BLaER1 treated with 17β-estradiol and CSF1 and Interleukin-3, amounts not matched to agents 10 nM and 100 nM (cell line): Measurements from ENCODE around the gene CLCF1.

Experiments used
- H3K27ac ChIP-seq, 11 experiments: shearing (Covaris generic); formaldehyde crosslinking; 2 replicates each; pipeline ENCODE4 v1.8.1; 2022
- H3K27me3 ChIP-seq, 11 experiments: shearing (Covaris generic); formaldehyde crosslinking; 2 replicates each; pipeline ENCODE4 v1.8.1; 2022
- H3K36me3 ChIP-seq, 11 experiments: shearing (Covaris generic); formaldehyde crosslinking; 2 replicates each; pipeline ENCODE4 v1.8.1; 2022
- H3K4me1 ChIP-seq, 10 experiments: shearing (Covaris generic); formaldehyde crosslinking; 2 replicates each; pipeline ENCODE4 v1.8.1; 2022
- H3K4me2 ChIP-seq, 11 experiments: shearing (Covaris generic); formaldehyde crosslinking; 2 replicates each; pipeline ENCODE4 v1.8.1; 2022
- H3K4me3 ChIP-seq, 10 experiments: shearing (Covaris generic); formaldehyde crosslinking; 2 replicates each; pipeline ENCODE4 v1.8.1; 2022
- H3K9ac ChIP-seq, 11 experiments: shearing (Covaris generic); formaldehyde crosslinking; 2 replicates each; pipeline ENCODE4 v1.8.1; 2022
- H3K9me3 ChIP-seq, 11 experiments: shearing (Covaris generic); formaldehyde crosslinking; replicated peaks in 1 of 11; 2 replicates each; pipeline ENCODE4 v1.8.1; 2022
- H4K20me1 ChIP-seq, 11 experiments: shearing (Covaris generic); formaldehyde crosslinking; 2 replicates each; pipeline ENCODE4 v1.8.1; 2022
- Cebpa-rat ChIP-seq, 11 experiments: shearing (Covaris generic); IDR thresholded peaks; 2 replicates each; pipeline ENCODE4 v1.8.1; 2022

Gene CLCF1

GRCh38 chr11:67401495-67402191 is 28.2 kb upstream of the CLCF1 start, which contains the start of gene PPP1CA:
PPP1CA (minus strand) TSS chr11:67401858; CDS start chr11:67401782, 76 bp downstream.
- Histone ChIP-seq H3K9ac (peak within 1 kb of the TSS; percentile 94 to 99 (median 97)), H3K27me3 (no peaks in the 10 kb centered on the region), H3K9me3 (no peaks in the 10 kb centered on the region), H4K20me1 (peaks cover 38 to 59% (median 49%) of the 10 kb centered on the region in 11 experiments; a peak in 21 of 22 replicates), H3K4me1 (peaks cover 87 to 92% (median 90%) of the 10 kb centered on the region in 10 experiments), H3K4me3 (peak within 1 kb of the TSS; percentile 90 to 99 (median 96)), H3K4me2 (peak within 1 kb of the TSS; percentile 95 to 100 (median 99)), H3K36me3 (peaks cover 31 to 51% (median 39%) of the 10 kb centered on the region in 11 experiments), H3K27ac (peak within 1 kb of the TSS; percentile 92 to 97 (median 96))
- TF ChIP-seq Cebpa-rat (IDR thresholded peaks at IDR 0.05) = no peak

- peaks cover 38 to 55% (median 45%) of the 10 kb centered on the region in 11 experiments for H3K36me3 ChIP-seq
- peaks cover 42 to 60% (median 55%) of the 10 kb centered on the region in 11 experiments; a peak in 21 of 22 replicates for H4K20me1 ChIP-seq
- TF ChIP-seq Cebpa-rat (IDR thresholded peaks at IDR 0.05) = no peak
- peak overlapping the region; percentile 90 to 99 (median 96) for H3K4me3 ChIP-seq
- H3K9ac ChIP-seq = peak overlapping the region; percentile 94 to 99 (median 97)
- H3K27ac ChIP-seq = peak overlapping the region; percentile 92 to 97 (median 96)
- no peaks in the 10 kb centered on the region for H3K9me3 ChIP-seq
- peak overlapping the region; percentile 93 to 99 (median 97) for H3K4me2 ChIP-seq
- H3K4me1 ChIP-seq = peaks cover 84 to 92% (median 90%) of the 10 kb centered on the region in 10 experiments
- no peaks in the 10 kb centered on the region for H3K27me3 ChIP-seq
Observed at GRCh38 chr11:67400942-67401494, 27.6 kb upstream of the CLCF1 start.

GRCh38 chr11:67400251-67400941 is 27.0 kb upstream of the CLCF1 start:
- Histone ChIP-seq H3K27ac (peak overlapping the region; percentile 92 to 97 (median 96); a peak in 21 of 22 replicates), H4K20me1 (peaks cover 42 to 65% (median 61%) of the 10 kb centered on the region in 11 experiments; a peak in 21 of 22 replicates), H3K4me3 (peak overlapping the region; percentile 90 to 99 (median 96)), H3K4me2 (peak overlapping the region; percentile 93 to 99 (median 97)), H3K4me1 (peaks cover 78 to 90% (median 87%) of the 10 kb centered on the region in 10 experiments), H3K27me3 (no peaks in the 10 kb centered on the region), H3K36me3 (peaks cover 44 to 55% (median 51%) of the 10 kb centered on the region in 11 experiments), H3K9ac (peak overlapping the region; percentile 94 to 99 (median 97)), H3K9me3 (no peaks in the 10 kb centered on the region)
- TF ChIP-seq Cebpa-rat (IDR thresholded peaks at IDR 0.05) = no peak

GRCh38 chr11:67398661-67399563 is 25.5 kb upstream of the CLCF1 start:
- TF ChIP-seq Cebpa-rat (IDR thresholded peaks at IDR 0.05) = no peak
- H3K27me3 ChIP-seq = no peaks in the 10 kb centered on the region
- H4K20me1 ChIP-seq = peaks cover 42 to 74% (median 68%) of the 10 kb centered on the region in 11 experiments; a peak in 21 of 22 replicates
- H3K27ac ChIP-seq = peak overlapping the region in 3 of 11 experiments; percentile 13 to 22 (median 13); a peak in 2 of 22 replicates
- peak overlapping the region; percentile 94 to 99 (median 97); a peak in 21 of 22 replicates for H3K9ac ChIP-seq
- peaks cover 68 to 80% (median 74%) of the 10 kb centered on the region in 10 experiments for H3K4me1 ChIP-seq
- peak overlapping the region in 8 of 10 experiments; percentile 90 to 99 (median 96); a peak in 12 of 20 replicates for H3K4me3 ChIP-seq
- peaks cover 53 to 68% (median 62%) of the 10 kb centered on the region in 11 experiments for H3K36me3 ChIP-seq
- no peaks in the 10 kb centered on the region for H3K9me3 ChIP-seq
- peak overlapping the region; percentile 93 to 99 (median 97) for H3K4me2 ChIP-seq

- 0 out of 22 replicates have a peak overlapping the region, but pooled peaks of 1 of the 11 experiments have one; percentile 13 for H3K27ac ChIP-seq
- peaks cover 63 to 79% (median 71%) of the 10 kb centered on the region in 10 experiments for H3K4me1 ChIP-seq
- no peak for TF ChIP-seq Cebpa-rat (IDR thresholded peaks at IDR 0.05)
- H3K27me3 ChIP-seq = no peaks in the 10 kb centered on the region
- no peaks in the 10 kb centered on the region for H3K9me3 ChIP-seq
- peaks cover 57 to 76% (median 69%) of the 10 kb centered on the region in 11 experiments for H3K36me3 ChIP-seq
- H3K4me3 ChIP-seq = peak overlapping the region in 1 of 10 experiments; percentile 15; a peak in 2 of 20 replicates
- peaks cover 42 to 82% (median 70%) of the 10 kb centered on the region in 11 experiments; a peak in 21 of 22 replicates for H4K20me1 ChIP-seq
- peak overlapping the region in 10 of 11 experiments; percentile 31 to 98 (median 58); a peak in 17 of 22 replicates for H3K9ac ChIP-seq
- peak overlapping the region; percentile 82 to 99 (median 94); a peak in 21 of 22 replicates for H3K4me2 ChIP-seq
Observed at GRCh38 chr11:67397986-67398660, 24.7 kb upstream of the CLCF1 start.

DNA sequence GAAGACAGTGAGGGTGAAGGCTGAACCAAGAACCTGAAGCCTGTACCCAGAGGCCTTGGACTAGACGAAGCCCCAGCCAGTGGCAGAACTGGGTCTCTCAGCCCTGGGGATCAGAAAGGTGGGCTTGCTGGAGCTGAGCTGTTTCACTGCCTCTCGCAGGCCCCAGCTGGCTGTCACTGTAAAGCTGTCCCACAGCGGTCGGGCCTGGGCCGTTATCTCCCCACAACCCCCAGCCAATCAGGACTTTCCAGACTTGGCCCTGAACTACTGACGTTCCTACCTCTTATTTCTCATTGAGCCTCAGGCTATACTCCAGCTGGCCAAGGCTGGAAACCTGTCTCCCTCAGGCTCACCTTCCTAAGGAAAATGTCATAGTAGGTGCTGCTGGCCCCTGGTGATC is 24.1 kb upstream of the CLCF1 start:
- Histone ChIP-seq H3K27me3 (no peaks in the 10 kb centered on the region), H3K36me3 (peaks cover 57 to 77% (median 69%) of the 10 kb centered on the region in 11 experiments), H3K27ac (peak overlapping the region in 6 of 11 experiments; percentile 20 to 47 (median 33); a peak in 4 of 22 replicates), H4K20me1 (peaks cover 42 to 88% (median 73%) of the 10 kb centered on the region in 11 experiments; a peak in 21 of 22 replicates), H3K4me3 (peak overlapping the region in 4 of 10 experiments; percentile 9 to 50 (median 17); a peak in 4 of 20 replicates), H3K4me1 (peaks cover 61 to 79% (median 71%) of the 10 kb centered on the region in 10 experiments), H3K9ac (peak overlapping the region; percentile 25 to 98 (median 56); a peak in 18 of 22 replicates), H3K4me2 (peak overlapping the region; percentile 82 to 99 (median 93)), H3K9me3 (no peaks in the 10 kb centered on the region)
- no peak for TF ChIP-seq Cebpa-rat (IDR thresholded peaks at IDR 0.05)
